Neural cell (in vitro differentiated cells): ENCODE results near the gene ZNF532.

Experiments used
- EP300 ChIP-seq: fragments of 450-650 bp; conservative IDR thresholded peaks from 2 replicates; pipeline ENCODE4 v1.6.1; 2014; ENCODE audit warnings: antibody characterized with exemption, mild to moderate bottlenecking, moderate library complexity; ENCODE audit not compliant: poor library complexity, severe bottlenecking
- EZH2 ChIP-seq: fragments of 200-600, 300-800 bp; shearing (Covaris generic), sonication (generic); IDR thresholded peaks from 2 replicates; pipeline ENCODE4 v1.6.1; 2014; ENCODE audit warnings: antibody characterized with exemption, low read length, borderline replicate concordance, mild to moderate bottlenecking; ENCODE audit not compliant: insufficient read depth, poor library complexity, severe bottlenecking
- MXI1 ChIP-seq: fragments of 450-650 bp; conservative IDR thresholded peaks from 2 replicates; pipeline ENCODE4 v1.6.1; 2014; ENCODE audit warnings: antibody characterized with exemption, mild to moderate bottlenecking; ENCODE audit not compliant: poor library complexity, severe bottlenecking
- POLR2AphosphoS5 ChIP-seq: IDR thresholded peaks from 2 replicates; pipeline ENCODE4 v1.6.1; 2012
- REST ChIP-seq: IDR thresholded peaks from 2 replicates; pipeline ENCODE4 v1.6.1; 2012; ENCODE audit warnings: borderline replicate concordance
- SMC3 ChIP-seq: fragments of 450-650 bp; conservative IDR thresholded peaks from 2 replicates; pipeline ENCODE4 v1.6.1; 2014; ENCODE audit warnings: antibody characterized with exemption, mild to moderate bottlenecking, moderate library complexity; ENCODE audit not compliant: poor library complexity
- TAF1 ChIP-seq: IDR thresholded peaks from 2 replicates; pipeline ENCODE4 v1.6.1; 2012; ENCODE audit warnings: low read depth
- TF ChIP-seq, protein P1 (sequence below): fragments of 450-650 bp; IDR thresholded peaks from 2 replicates; pipeline ENCODE4 v1.5.1; 2014; ENCODE audit warnings: antibody characterized with exemption, mild to moderate bottlenecking, moderate library complexity; ENCODE audit not compliant: poor library complexity, severe bottlenecking

GRCh38 chr18:58844871-58845270 is 19.8 kb upstream of the ZNF532 start:
- TF ChIP-seq EZH2 (no peak), REST (no peak), MXI1 (no peak), EP300 (no peak), SMC3 (no peak), POLR2AphosphoS5 (no peak), TAF1 (no peak)
- TF ChIP-seq, protein P1, sequence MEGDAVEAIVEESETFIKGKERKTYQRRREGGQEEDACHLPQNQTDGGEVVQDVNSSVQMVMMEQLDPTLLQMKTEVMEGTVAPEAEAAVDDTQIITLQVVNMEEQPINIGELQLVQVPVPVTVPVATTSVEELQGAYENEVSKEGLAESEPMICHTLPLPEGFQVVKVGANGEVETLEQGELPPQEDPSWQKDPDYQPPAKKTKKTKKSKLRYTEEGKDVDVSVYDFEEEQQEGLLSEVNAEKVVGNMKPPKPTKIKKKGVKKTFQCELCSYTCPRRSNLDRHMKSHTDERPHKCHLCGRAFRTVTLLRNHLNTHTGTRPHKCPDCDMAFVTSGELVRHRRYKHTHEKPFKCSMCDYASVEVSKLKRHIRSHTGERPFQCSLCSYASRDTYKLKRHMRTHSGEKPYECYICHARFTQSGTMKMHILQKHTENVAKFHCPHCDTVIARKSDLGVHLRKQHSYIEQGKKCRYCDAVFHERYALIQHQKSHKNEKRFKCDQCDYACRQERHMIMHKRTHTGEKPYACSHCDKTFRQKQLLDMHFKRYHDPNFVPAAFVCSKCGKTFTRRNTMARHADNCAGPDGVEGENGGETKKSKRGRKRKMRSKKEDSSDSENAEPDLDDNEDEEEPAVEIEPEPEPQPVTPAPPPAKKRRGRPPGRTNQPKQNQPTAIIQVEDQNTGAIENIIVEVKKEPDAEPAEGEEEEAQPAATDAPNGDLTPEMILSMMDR, result no peak
